Testis (tissue), 2 donors: ENCODE results near the gene SYMPK.

Experiments
- POLR2A ChIP-seq: fragments of 450-650 bp; IDR thresholded peaks from one replicate; pipeline ENCODE4 v1.6.1; 2017; ENCODE audit warnings: antibody characterized with exemption, mild to moderate bottlenecking, moderate library complexity
- TF ChIP-seq, protein P1 (sequence below), 3 experiments: fragments of 450-650 bp in 2 of 3; fragments of 200-600 bp in 1 of 3; sonication (generic) in 1 of 3; IDR thresholded peaks; one replicate each; pipeline ENCODE4 v1.5.1; 2016 to 2019; ENCODE audit warnings: antibody characterized with exemption in 3 of 3, mild to moderate bottlenecking in 2 of 3, moderate library complexity in 1 of 3

DNA sequence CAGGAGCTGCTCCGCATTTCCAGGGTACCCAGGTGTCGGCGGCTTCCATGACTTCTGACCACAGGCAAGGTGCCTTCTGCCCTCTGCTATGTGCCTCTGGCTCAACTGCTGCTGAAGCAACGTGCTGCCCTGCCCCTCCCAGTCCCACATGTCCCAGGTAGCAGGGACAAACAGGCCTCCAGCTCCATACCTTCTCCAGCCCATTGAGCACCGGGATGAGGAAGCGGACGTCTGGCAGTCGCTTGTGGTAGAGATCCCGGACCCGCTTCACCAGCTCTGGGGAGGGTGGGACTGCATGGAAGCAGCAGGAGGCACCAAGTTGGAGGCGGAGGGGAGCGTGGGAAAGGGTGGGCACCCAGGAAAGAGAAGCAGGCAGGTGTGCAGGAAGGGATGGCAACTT, 39.8 kb downstream of the SYMPK start:
- TF ChIP-seq POLR2A: no peak
- TF ChIP-seq, protein P1, sequence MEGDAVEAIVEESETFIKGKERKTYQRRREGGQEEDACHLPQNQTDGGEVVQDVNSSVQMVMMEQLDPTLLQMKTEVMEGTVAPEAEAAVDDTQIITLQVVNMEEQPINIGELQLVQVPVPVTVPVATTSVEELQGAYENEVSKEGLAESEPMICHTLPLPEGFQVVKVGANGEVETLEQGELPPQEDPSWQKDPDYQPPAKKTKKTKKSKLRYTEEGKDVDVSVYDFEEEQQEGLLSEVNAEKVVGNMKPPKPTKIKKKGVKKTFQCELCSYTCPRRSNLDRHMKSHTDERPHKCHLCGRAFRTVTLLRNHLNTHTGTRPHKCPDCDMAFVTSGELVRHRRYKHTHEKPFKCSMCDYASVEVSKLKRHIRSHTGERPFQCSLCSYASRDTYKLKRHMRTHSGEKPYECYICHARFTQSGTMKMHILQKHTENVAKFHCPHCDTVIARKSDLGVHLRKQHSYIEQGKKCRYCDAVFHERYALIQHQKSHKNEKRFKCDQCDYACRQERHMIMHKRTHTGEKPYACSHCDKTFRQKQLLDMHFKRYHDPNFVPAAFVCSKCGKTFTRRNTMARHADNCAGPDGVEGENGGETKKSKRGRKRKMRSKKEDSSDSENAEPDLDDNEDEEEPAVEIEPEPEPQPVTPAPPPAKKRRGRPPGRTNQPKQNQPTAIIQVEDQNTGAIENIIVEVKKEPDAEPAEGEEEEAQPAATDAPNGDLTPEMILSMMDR (IDR thresholded peaks at IDR 0.05): no peak
